OCI-LY7 (cell line): ENCODE measurements around the gene COL25A1. TPM values are rescaled to one million over a fixed set of nuclear protein-coding genes. Genes with fewer than 3 reads are reported as not detected.
A peak's percentile ranks its signal among the peaks of the same experiment; 100 is the strongest.

Experiments used
- BruUV-seq: library from RNA; stranded (reverse); fragments of 400-500 nt; replicated peaks from 2 replicates; lab custom pipeline; 2021; lab: Mats Ljungman, UMichigan
- CTCF ChIA-PET: fragments of 300-600 bp; sonication (Branson Sonifier 250); formaldehyde crosslinking; loops from one replicate; lab custom pipeline; 2022; ENCODE audit warnings: antibody characterized with exemption; ENCODE audit not compliant: unreplicated experiment; lab: Charles Lee
- POLR2A ChIA-PET: fragments of 300-600 bp; sonication (Branson Sonifier 250); formaldehyde crosslinking; loops from one replicate; lab custom pipeline; 2022; ENCODE audit warnings: antibody characterized with exemption; lab: Charles Lee
- DNase-seq: peaks from one replicate; pipeline ENCODE4 v3.0.0-alpha.2; 2015; ENCODE audit warnings: low spot score
- H2AFZ ChIP-seq: fragments of 200-600 bp; sonication (generic), shearing (Covaris generic); 2 replicates; pipeline ENCODE4 v1.6.1; 2014; ENCODE audit warnings: mild to moderate bottlenecking, antibody characterized with exemption, low read length, moderate library complexity
- H3K27ac ChIP-seq: fragments of 200-600 bp; sonication (generic); 2 replicates; pipeline ENCODE4 v1.5.1; 2014; ENCODE audit warnings: mixed run types, low read depth, mild to moderate bottlenecking, moderate library complexity, low read length, inconsistent platforms; ENCODE audit not compliant: poor library complexity, severe bottlenecking
- H3K36me3 ChIP-seq: fragments of 200-600 bp; sonication (generic); 2 replicates; pipeline ENCODE4 v1.6.1; 2014; ENCODE audit warnings: mild to moderate bottlenecking, antibody characterized with exemption, low read length, moderate library complexity, mixed read lengths; ENCODE audit not compliant: insufficient read depth
- H3K4me1 ChIP-seq: fragments of 200-600 bp; sonication (generic); 2 replicates; pipeline ENCODE4 v1.5.1; 2014; ENCODE audit warnings: mild to moderate bottlenecking, low read length; ENCODE audit not compliant: insufficient read depth, poor library complexity, severe bottlenecking
- H3K4me2 ChIP-seq: fragments of 200-600 bp; sonication (generic); 2 replicates; pipeline ENCODE4 v1.6.1; 2014; ENCODE audit warnings: mild to moderate bottlenecking, low read length
- H3K4me3 ChIP-seq: fragments of 200-600 bp; sonication (generic); 2 replicates; pipeline ENCODE4 v1.5.1; 2014; ENCODE audit warnings: mild to moderate bottlenecking, low read depth, low read length; ENCODE audit not compliant: poor library complexity, severe bottlenecking
- H3K79me2 ChIP-seq: fragments of 200-600 bp; sonication (generic); 2 replicates; pipeline ENCODE4 v1.6.1; 2016; ENCODE audit warnings: low read depth, mild to moderate bottlenecking, low read length, moderate library complexity, mixed read lengths; ENCODE audit not compliant: insufficient read depth
- H3K9me2 ChIP-seq: fragments of 200-600 bp; sonication (generic); 2 replicates; pipeline ENCODE4 v1.6.1; 2016; ENCODE audit warnings: mild to moderate bottlenecking, low read length, mixed read lengths; ENCODE audit not compliant: insufficient read depth
- H3K9me3 ChIP-seq: fragments of 200-600 bp; sonication (generic); 2 replicates; pipeline ENCODE4 v1.6.1; 2014; ENCODE audit warnings: mild to moderate bottlenecking, mixed run types, low read length, mixed read lengths
- H4K20me1 ChIP-seq: fragments of 200-600 bp; sonication (generic); 2 replicates; pipeline ENCODE4 v1.6.1; 2014; ENCODE audit warnings: mild to moderate bottlenecking, antibody characterized with exemption, low read length, moderate library complexity, mixed read lengths; ENCODE audit not compliant: insufficient read depth
- EZH2phosphoT487 ChIP-seq: fragments of 200-600 bp; sonication (generic); IDR thresholded peaks from 2 replicates; pipeline ENCODE4 v1.6.1; 2018; ENCODE audit warnings: low read depth, borderline replicate concordance, mild to moderate bottlenecking, mixed run types, antibody characterized with exemption, low read length, moderate library complexity, mixed read lengths
- intact Hi-C: fragments of 100-400 bp; cut with micrococcal nuclease; formaldehyde crosslinking; loops from one replicate; pipeline ENCODE4 v1.10.0; 2022; ENCODE audit not compliant: unreplicated experiment
- total RNA-seq, 2 experiments: library from RNA; depleted of rRNA in 1 of 2; stranded (reverse); fragments of >200 nt in 1 of 2; shearing (Covaris generic) in 1 of 2; gene quantifications; 2 replicates each; pipeline ENCODE4 v1.2.3, GENCODE V29; 2014 to 2022
- TF ChIP-seq, protein P1 (sequence below): fragments of 200-600 bp; sonication (generic); conservative IDR thresholded peaks from 2 replicates; pipeline ENCODE4 v1.5.1; 2014; ENCODE audit warnings: mild to moderate bottlenecking, antibody characterized with exemption, low read length, moderate library complexity, mixed read lengths

COL25A1 gene
- total RNA-seq, 2 experiments from 2014 or later: not detected

DNA sequence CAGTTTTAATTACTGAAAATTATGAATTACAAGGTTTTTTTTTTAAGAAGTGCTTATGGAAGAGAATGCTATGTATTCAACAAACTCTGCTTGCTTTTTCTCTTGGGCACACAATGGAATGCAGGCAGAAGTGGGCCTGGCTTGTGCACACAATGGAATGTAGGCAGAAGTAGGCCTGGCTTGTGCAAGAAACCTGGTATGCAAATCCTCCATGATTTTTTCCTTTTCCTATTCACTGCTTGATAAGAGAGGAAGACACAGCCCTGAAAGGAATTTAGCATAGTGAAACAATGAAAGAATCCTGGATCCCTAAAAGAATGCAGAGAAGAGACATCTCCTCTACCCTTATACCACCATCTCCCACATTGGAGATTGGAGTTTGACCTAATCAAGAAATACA, 138.4 kb downstream of the COL25A1 start:
- TF ChIP-seq, protein P1, sequence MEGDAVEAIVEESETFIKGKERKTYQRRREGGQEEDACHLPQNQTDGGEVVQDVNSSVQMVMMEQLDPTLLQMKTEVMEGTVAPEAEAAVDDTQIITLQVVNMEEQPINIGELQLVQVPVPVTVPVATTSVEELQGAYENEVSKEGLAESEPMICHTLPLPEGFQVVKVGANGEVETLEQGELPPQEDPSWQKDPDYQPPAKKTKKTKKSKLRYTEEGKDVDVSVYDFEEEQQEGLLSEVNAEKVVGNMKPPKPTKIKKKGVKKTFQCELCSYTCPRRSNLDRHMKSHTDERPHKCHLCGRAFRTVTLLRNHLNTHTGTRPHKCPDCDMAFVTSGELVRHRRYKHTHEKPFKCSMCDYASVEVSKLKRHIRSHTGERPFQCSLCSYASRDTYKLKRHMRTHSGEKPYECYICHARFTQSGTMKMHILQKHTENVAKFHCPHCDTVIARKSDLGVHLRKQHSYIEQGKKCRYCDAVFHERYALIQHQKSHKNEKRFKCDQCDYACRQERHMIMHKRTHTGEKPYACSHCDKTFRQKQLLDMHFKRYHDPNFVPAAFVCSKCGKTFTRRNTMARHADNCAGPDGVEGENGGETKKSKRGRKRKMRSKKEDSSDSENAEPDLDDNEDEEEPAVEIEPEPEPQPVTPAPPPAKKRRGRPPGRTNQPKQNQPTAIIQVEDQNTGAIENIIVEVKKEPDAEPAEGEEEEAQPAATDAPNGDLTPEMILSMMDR: no peak
- TF ChIP-seq EZH2phosphoT487: no peak

DNA sequence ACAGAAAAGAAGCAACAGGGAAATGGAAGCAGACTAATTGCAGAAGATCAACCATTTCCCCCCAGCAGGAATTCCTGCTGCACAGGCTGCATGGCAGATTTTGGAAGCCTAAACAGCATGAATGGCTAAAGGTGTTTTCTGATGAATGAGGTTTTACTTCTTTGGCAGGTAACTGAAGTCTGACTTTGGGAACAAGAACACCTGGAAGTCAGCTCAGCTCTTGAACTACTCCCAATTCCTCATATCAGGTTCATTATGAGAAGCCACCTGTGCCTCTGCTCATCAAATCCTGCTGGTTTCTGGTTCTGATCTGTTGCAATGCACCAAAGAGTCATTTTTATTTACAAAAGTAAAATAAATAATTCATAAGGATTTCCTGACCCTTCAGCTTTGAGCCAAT, 139.0 kb downstream of the COL25A1 start:
- no TSS peak for BruUV-seq
- intact Hi-C loops: no loop called here
- CTCF ChIA-PET: no interaction called here
- Histone ChIP-seq H3K79me2 (no peaks in the 10 kb centered on the region), H3K9me3 (no peaks in the 10 kb centered on the region), H3K4me1 (no peaks in the 10 kb centered on the region), H4K20me1 (no peaks in the 10 kb centered on the region), H2AFZ (no peak overlapping the region), H3K27ac (no peak overlapping the region), H3K9me2 (no peaks in the 10 kb centered on the region), H3K4me3 (no peak overlapping the region), H3K36me3 (no peaks in the 10 kb centered on the region), H3K4me2 (no peak overlapping the region)
- DNase-seq: no peak
- TF ChIP-seq, protein P1: no peak
- TF ChIP-seq EZH2phosphoT487: no peak
- POLR2A ChIA-PET: interaction anchor here (0.6 to 0.7 kb wide), 2 partner anchors 122 to 467 kb away, joined by 3 to 4 read pairs; no protein-coding TSS in a partner anchor

More for the DNA sequence above, 138.4 kb downstream of the COL25A1 start:
- ChIA-PET POLR2A (interaction anchor here (0.7 kb wide), 1 partner anchor 467 kb away, joined by 3 read pairs; no protein-coding TSS in a partner anchor), CTCF (no interaction called here)
- Histone ChIP-seq H4K20me1 (no peaks in the 10 kb centered on the region), H3K9me2 (no peaks in the 10 kb centered on the region), H3K4me1 (no peaks in the 10 kb centered on the region), H3K9me3 (no peaks in the 10 kb centered on the region), H3K4me3 (no peak overlapping the region), H3K36me3 (no peaks in the 10 kb centered on the region), H3K79me2 (no peaks in the 10 kb centered on the region), H2AFZ (no peak overlapping the region), H3K4me2 (no peak overlapping the region), H3K27ac (no peak overlapping the region)
- intact Hi-C loops: no loop called here
- no peak for DNase-seq
- BruUV-seq: no TSS peak

DNA sequence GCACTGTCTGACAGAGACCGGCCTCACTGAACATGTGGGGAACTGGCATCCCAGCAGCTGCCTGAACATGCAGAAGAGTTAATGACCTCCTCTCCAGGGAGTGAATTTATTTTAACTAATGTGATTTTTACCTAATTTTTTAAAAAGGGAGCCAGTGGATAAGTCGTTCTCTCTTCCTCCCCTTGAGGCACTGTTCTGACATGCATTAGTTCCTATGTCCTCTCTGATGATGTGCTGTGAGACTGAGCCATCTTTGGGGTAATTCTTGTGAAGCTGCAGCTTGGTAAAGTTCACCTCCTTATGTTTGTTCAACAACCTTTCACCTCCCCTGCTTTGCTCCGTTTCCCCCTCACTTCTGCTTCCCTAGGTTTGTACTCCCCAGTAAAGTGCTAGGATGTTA, 139.7 kb downstream of the COL25A1 start:
- no peak for DNase-seq
- Histone ChIP-seq H3K9me3 (no peaks in the 10 kb centered on the region), H3K4me2 (no peak overlapping the region), H4K20me1 (no peaks in the 10 kb centered on the region), H3K9me2 (no peaks in the 10 kb centered on the region), H3K79me2 (no peaks in the 10 kb centered on the region), H2AFZ (no peak overlapping the region), H3K4me3 (no peak overlapping the region), H3K4me1 (no peaks in the 10 kb centered on the region), H3K27ac (no peak overlapping the region), H3K36me3 (no peaks in the 10 kb centered on the region)
- ChIA-PET CTCF (no interaction called here), POLR2A (interaction anchor here (0.6 kb wide), 1 partner anchor 122 kb away, joined by 4 read pairs; no protein-coding TSS in a partner anchor)
- intact Hi-C loops: no loop called here
- no TSS peak for BruUV-seq
- TF ChIP-seq EZH2phosphoT487: no peak
- TF ChIP-seq, protein P1: 0 out of 2 replicates have a peak, but pooled peaks have one; percentile 10
